GM04504 (cell line): Measurements from ENCODE around the gene ZNF626.
"Not testable (repeated sequence)": the region's sequence is repeated elsewhere in the genome, so short reads cannot be mapped to it uniquely, and the experiment has no call there.

Experiments used
- DNase-seq: peaks from one replicate; pipeline ENCODE4 v3.0.0-alpha.2; 2012; ENCODE audit warnings: low read depth

Gene ZNF626

DNA sequence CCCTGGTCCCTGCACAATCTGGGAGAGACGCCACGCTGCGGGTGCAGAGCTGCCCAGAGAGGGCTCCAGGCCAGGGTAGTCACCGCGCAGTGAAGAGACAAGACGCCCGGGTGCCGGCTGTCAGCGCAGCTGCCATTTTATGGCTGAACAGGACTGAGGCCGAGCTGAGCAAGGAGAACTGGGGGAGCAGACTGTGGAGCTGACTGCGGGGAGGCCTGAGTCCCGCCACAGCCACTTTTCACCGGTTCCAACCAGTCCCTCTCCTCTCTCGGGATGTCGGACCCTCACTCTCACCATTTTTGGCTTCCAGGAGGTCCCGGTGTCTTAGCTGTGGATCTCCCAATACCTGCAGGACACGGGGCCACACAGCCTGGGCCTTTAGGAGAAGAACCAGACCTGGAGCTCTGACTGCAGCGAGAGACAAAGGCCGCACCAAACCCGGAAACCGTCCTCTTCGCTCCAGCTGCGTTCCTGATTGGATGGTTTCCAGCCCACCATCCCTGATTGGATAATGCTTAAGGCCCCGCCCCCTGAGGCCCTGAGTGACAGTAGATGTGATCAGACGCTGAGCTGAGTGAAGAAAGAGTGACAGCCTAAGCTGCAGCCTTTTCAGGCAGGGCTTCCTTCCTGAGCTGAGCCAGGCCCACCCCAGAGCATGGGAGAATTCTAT is at the start of gene ZNF626:
TSS of gene ZNF626 (minus strand) at position 422 of the 670 bp plus-strand sequence. CDS start at position 297, 125 bp downstream.
- peak; percentile 95 for DNase-seq

DNA sequence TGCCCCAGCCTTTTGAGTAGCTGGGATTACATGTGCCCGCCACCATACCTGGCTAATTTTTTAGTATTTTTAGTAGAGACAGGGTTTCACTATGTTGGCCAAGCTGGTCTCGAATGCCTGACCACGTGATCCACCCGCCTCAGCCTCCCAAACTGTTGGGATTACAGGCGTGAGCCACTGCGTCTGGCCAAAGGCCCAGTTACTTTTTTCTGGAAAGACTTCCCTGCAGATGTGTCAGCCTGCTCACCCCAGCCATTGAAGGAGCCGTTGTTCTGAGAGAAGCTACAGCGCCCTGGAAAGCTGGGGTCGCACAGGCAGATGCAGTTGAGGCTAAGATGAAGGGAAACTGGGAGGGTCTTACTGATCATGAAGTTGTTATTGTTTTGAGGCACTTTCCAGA is 7.9 kb upstream of the ZNF626 start:
- DNase-seq = no peak

DNA sequence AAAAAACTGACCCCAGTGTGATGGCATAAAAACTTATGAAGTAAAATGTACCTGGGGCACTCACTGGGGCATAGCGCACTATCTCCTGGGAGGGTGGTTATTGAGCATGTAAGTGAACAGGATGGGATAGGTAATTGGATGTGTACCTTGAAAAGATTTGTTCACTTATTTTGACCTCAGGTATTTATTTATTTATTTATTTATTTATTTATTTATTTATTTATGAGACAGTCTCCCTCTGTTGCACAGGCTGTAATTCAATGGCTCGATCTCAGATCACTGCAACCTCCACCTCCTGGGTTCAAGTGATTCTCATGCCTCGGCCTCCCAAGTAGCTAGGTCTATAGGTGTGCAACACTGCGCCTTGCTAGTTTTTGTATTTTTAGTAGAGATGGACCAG is 5.9 kb upstream of the ZNF626 start:
- DNase-seq = no peak

GRCh38 chr19:20664901-20665781 is 3.8 kb upstream of the ZNF626 start:
- DNase-seq = peak; percentile 9

GRCh38 chr19:20664475-20664874 is 3.1 kb upstream of the ZNF626 start:
- DNase-seq = not testable (repeated sequence)

DNA sequence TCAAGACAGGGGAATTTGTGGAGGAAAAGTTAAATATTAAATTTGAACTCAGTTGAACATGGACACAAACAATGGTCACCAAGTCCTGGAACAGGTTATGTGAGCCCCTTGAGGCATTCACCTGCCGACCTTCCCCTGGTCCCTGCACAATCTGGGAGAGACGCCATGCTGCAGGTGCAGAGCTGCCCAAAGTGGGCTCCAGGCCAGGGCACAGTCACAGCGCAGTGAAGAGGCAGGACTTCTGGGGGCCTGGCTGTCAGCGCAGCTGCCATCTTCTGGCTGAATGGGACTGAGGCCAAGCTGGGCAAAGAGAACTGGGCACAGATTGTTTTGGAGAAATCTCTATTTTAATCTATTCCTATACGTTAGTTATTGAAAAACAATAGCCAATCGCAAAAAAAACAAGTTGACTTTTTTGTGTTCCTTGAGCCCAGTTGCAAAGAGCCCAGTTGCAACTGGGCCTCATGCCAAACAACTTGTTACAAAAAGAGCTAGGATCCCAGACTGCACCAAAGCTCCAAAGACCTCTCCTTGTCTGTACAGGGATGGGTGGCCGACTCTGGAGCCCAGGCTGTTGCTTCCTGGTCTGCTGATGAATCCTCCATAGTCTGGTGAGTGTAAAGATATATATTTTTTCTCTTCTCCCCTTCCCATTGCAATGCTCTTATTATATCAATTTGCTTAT is 1.2 kb upstream of the ZNF626 start:
- DNase-seq = no peak

- peak; percentile 0 for DNase-seq
Observed at GRCh38 chr19:20660473-20661140, 764 bp downstream of the ZNF626 start.

DNA sequence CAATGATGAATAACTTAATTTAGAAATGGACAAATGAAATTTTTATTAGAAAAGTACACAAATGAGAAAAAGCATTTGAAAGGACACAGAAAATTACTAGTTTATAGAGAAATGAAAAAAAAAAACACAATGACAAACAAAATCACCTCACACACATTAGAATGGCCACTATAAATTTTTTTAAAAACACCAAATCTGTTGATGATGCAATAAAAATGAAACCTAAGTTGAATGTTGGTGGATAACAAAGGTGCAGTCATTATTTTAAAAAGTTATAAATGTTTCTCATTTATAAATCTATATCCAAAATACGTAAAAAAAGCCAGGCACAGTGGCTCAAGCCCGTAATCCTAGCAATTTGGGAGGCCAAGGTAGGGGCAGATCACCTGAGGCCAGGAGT is 20.8 kb downstream of the ZNF626 start:
- DNase-seq = no peak

- DNase-seq = no peak
Observed at GRCh38 chr19:20640023-20640422, 21.3 kb downstream of the ZNF626 start.

DNA sequence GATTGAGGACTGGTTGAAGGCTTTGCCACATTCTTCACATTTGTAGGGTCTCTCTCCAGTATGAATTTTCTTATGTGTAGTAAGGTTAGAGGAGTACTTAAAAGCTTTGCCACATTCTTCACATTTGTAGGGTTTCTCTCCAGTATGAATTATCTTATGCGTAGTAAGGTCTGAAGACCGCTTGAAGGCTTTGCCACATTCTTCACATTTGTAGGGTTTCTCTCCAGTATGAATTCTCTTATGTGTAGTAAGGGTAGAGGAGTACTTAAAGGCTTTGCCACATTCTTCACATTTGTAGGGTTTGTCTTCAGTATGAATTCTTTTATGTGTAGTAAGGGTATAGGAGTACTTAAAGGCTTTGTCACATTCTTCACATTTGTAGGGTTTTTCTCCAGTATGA is 36.8 kb downstream of the ZNF626 start:
- DNase-seq = not testable (repeated sequence)

GRCh38 chr19:20616071-20616470 is 45.3 kb downstream of the ZNF626 start:
- no peak for DNase-seq

- not testable (repeated sequence) for DNase-seq
Observed at GRCh38 chr19:20614971-20615370, 46.4 kb downstream of the ZNF626 start.

- DNase-seq = no peak
Observed at GRCh38 chr19:20612711-20613316, 48.6 kb downstream of the ZNF626 start.

DNA sequence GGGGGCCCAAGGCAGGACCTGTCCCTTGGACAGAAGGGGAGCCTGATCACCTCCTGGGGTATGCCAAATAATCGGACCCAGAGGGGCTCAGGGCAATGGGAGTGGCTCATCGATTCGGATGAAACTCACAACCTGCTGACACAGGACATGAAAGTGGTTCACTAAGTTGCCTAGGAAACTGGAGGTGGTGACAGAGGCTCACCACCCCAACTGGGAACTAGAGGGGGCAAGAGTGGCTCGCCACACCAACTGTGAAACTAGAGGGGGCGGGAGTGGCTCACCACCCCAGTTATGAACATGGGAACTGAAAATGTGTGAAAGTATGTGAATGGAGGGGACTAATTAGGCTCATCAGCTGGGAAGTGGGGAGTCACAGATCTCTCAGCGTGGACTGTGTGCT is 49.5 kb downstream of the ZNF626 start:
- no peak for DNase-seq

GRCh38 chr19:20607943-20608342 is 53.4 kb downstream of the ZNF626 start:
- no peak for DNase-seq
